ENCODE measurements around the gene E4F1.

Gene E4F1, protein sequence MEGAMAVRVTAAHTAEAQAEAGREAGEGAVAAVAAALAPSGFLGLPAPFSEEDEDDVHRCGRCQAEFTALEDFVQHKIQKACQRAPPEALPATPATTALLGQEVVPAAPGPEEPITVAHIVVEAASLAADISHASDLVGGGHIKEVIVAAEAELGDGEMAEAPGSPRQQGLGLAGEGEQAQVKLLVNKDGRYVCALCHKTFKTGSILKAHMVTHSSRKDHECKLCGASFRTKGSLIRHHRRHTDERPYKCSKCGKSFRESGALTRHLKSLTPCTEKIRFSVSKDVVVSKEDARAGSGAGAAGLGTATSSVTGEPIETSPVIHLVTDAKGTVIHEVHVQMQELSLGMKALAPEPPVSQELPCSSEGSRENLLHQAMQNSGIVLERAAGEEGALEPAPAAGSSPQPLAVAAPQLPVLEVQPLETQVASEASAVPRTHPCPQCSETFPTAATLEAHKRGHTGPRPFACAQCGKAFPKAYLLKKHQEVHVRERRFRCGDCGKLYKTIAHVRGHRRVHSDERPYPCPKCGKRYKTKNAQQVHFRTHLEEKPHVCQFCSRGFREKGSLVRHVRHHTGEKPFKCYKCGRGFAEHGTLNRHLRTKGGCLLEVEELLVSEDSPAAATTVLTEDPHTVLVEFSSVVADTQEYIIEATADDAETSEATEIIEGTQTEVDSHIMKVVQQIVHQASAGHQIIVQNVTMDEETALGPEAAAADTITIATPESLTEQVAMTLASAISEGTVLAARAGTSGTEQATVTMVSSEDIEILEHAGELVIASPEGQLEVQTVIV

DNA sequence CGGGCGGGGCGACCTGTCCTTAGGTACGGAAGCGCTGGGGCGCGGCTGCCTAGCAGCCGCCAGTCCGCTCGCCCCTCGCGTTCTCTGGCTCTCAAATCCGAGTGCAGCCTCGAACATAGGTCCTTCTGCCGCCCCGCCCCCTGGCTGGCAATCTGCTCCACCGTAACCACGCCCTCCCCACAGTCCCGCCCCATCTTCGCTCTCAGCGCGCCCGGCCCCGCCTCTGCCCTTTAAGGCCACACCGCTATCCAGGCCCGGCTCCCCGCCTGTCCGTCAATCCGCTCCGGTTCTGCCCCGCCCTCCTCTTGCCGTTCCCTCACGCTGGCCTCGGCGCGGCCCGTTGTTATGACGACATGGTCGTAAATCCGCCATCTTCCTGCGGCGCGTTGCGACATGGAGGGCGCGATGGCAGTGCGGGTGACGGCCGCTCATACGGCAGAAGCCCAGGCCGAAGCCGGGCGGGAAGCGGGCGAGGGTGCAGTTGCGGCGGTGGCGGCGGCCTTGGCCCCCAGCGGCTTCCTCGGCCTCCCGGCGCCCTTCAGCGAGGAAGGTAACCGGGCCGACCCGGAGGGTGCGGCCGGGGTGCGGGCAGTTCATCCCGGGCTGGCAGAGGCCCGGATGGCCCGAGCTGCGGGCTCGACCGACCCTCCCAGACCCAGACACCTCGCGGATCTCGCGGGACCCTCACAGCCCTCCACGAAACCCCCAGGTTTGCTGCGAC is at the start of gene E4F1:
TSS of gene E4F1 (plus strand) at position 371 of the 721 bp plus-strand sequence. CDS start at position 394, 23 bp downstream.
- peak; percentile 97 for ATAC-seq
- TF ChIP-seq TOX (CRISPR knock-in tag; IDR thresholded peaks at IDR 0.05; ENCODE audit: borderline replicate concordance): no peak

DNA sequence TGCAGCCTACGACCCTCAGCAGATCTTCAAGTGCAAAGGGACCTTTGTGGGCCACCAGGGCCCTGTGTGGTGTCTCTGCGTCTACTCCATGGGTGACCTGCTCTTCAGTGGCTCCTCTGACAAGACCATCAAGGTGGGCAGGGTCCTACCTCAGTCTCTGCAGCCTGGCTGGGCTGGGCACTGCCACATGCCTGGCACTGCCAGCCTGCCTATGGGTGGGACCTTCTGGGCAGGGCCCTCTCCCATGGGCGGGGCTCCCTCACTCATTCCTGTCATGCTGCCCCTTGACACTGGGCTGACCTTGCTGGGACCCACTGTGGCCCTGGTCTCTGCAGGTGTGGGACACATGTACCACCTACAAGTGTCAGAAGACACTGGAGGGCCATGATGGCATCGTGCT is 49.5 kb upstream of the E4F1 start:
- no peak for ATAC-seq
- TF ChIP-seq ZNF70 (CRISPR knock-in tag; IDR thresholded peaks at IDR 0.05) (no peak), CSDC2 (CRISPR knock-in tag; IDR thresholded peaks at IDR 0.05) (no peak), SNAI2 (CRISPR knock-in tag; IDR thresholded peaks at IDR 0.05) (no peak), GLIS3 (CRISPR knock-in tag; IDR thresholded peaks at IDR 0.05) (no peak), OSR1 (CRISPR knock-in tag; IDR thresholded peaks at IDR 0.05) (no peak), ZFP3 (CRISPR knock-in tag; IDR thresholded peaks at IDR 0.05) (no peak), BACH2 (CRISPR knock-in tag; IDR thresholded peaks at IDR 0.05; ENCODE audit: borderline replicate concordance) (no peak), ZNF8 (CRISPR knock-in tag; IDR thresholded peaks at IDR 0.05) (no peak), ZFP30 (CRISPR knock-in tag; IDR thresholded peaks at IDR 0.05) (no peak), TCF4 (CRISPR knock-in tag; IDR thresholded peaks at IDR 0.05; ENCODE audit: borderline replicate concordance) (no peak)
- TF ChIP-seq, protein P1, sequence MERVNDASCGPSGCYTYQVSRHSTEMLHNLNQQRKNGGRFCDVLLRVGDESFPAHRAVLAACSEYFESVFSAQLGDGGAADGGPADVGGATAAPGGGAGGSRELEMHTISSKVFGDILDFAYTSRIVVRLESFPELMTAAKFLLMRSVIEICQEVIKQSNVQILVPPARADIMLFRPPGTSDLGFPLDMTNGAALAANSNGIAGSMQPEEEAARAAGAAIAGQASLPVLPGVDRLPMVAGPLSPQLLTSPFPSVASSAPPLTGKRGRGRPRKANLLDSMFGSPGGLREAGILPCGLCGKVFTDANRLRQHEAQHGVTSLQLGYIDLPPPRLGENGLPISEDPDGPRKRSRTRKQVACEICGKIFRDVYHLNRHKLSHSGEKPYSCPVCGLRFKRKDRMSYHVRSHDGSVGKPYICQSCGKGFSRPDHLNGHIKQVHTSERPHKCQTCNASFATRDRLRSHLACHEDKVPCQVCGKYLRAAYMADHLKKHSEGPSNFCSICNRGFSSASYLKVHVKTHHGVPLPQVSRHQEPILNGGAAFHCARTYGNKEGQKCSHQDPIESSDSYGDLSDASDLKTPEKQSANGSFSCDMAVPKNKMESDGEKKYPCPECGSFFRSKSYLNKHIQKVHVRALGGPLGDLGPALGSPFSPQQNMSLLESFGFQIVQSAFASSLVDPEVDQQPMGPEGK (CRISPR knock-in tag; IDR thresholded peaks at IDR 0.05; ENCODE audit: borderline replicate concordance): no peak

DNA sequence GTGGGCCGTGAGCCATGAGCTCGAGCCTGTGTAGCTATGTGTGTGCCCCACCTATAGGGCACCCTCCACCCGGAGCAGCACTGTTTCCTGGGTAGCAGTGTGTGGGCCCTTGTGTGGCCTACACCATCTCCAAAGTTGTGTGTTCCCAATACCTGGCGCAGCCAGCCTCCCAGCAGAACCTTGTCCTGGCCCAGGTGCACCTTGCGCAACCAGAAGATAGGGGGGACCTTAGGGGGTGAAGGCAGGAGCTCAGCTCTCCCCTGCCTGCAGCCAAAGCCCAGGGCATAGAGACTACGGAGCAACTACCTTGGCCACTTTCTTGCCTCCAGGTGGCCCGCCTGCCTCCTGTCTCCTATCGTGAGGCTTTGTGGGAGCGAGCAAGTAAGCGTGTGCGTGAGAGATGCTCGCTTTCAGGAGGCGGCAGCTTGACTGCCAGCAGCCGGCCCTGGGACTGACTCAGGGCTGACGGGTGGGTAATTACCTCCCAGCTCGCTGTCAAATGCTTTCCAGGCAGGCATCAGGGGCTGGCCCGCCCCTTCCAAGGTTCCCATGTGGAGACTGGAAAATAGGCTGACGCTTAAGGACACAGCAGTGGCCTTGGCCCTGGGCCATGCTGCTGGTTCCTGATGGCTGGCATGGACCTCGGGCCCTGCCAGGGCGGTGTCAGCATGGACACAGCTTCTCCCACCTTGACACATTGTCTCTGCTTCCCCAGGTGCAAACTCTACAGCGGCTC is 48.8 kb upstream of the E4F1 start:
- TF ChIP-seq ESRRG (CRISPR knock-in tag; IDR thresholded peaks at IDR 0.05) (no peak), ZC3H10 (CRISPR knock-in tag; IDR thresholded peaks at IDR 0.05) (no peak), GLIS3 (CRISPR knock-in tag; IDR thresholded peaks at IDR 0.05) (no peak), ISL1 (CRISPR knock-in tag; IDR thresholded peaks at IDR 0.05) (no peak), ZNF565 (CRISPR knock-in tag; conservative IDR thresholded peaks at IDR 0.05; ENCODE audit: low read depth) (no peak), BACH2 (CRISPR knock-in tag; IDR thresholded peaks at IDR 0.05; ENCODE audit: borderline replicate concordance) (no peak), ZNF8 (CRISPR knock-in tag; IDR thresholded peaks at IDR 0.05) (no peak), ARNTL (CRISPR knock-in tag; IDR thresholded peaks at IDR 0.05; ENCODE audit: borderline replicate concordance, low read depth) (no peak), CSDC2 (CRISPR knock-in tag; IDR thresholded peaks at IDR 0.05) (no peak), SNAI2 (CRISPR knock-in tag; IDR thresholded peaks at IDR 0.05) (no peak), RARB (CRISPR knock-in tag; IDR thresholded peaks at IDR 0.05) (no peak)
- TF ChIP-seq, protein P2, sequence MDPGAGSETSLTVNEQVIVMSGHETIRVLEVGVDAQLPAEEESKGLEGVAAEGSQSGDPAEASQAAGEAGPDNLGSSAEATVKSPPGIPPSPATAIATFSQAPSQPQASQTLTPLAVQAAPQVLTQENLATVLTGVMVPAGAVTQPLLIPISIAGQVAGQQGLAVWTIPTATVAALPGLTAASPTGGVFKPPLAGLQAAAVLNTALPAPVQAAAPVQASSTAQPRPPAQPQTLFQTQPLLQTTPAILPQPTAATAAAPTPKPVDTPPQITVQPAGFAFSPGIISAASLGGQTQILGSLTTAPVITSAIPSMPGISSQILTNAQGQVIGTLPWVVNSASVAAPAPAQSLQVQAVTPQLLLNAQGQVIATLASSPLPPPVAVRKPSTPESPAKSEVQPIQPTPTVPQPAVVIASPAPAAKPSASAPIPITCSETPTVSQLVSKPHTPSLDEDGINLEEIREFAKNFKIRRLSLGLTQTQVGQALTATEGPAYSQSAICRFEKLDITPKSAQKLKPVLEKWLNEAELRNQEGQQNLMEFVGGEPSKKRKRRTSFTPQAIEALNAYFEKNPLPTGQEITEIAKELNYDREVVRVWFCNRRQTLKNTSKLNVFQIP (CRISPR knock-in tag; IDR thresholded peaks at IDR 0.05; ENCODE audit: borderline replicate concordance, low read depth): no peak
- TF ChIP-seq, protein P3, sequence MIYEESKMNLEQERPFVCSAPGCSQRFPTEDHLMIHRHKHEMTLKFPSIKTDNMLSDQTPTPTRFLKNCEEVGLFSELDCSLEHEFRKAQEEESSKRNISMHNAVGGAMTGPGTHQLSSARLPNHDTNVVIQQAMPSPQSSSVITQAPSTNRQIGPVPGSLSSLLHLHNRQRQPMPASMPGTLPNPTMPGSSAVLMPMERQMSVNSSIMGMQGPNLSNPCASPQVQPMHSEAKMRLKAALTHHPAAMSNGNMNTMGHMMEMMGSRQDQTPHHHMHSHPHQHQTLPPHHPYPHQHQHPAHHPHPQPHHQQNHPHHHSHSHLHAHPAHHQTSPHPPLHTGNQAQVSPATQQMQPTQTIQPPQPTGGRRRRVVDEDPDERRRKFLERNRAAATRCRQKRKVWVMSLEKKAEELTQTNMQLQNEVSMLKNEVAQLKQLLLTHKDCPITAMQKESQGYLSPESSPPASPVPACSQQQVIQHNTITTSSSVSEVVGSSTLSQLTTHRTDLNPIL (CRISPR knock-in tag; IDR thresholded peaks at IDR 0.05; ENCODE audit: low read depth): no peak
- TF ChIP-seq, protein P4, sequence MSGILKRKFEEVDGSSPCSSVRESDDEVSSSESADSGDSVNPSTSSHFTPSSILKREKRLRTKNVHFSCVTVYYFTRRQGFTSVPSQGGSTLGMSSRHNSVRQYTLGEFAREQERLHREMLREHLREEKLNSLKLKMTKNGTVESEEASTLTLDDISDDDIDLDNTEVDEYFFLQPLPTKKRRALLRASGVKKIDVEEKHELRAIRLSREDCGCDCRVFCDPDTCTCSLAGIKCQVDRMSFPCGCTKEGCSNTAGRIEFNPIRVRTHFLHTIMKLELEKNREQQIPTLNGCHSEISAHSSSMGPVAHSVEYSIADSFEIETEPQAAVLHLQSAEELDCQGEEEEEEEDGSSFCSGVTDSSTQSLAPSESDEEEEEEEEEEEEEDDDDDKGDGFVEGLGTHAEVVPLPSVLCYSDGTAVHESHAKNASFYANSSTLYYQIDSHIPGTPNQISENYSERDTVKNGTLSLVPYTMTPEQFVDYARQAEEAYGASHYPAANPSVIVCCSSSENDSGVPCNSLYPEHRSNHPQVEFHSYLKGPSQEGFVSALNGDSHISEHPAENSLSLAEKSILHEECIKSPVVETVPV (CRISPR knock-in tag; IDR thresholded peaks at IDR 0.05): no peak
- TF ChIP-seq, protein P1 (CRISPR knock-in tag; IDR thresholded peaks at IDR 0.05; ENCODE audit: borderline replicate concordance): no peak
- no peak for ATAC-seq
